GM19023 (cell line): Measurements from ENCODE around the gene STK38L.

ENCODE experiments used
- ATAC-seq: cut with Tn5 transposase; IDR thresholded peaks from one replicate; pipeline ENCODE4 v1.9.1; 2021; ENCODE audit warnings: mild to moderate bottlenecking, moderate library complexity; ENCODE audit not compliant: unreplicated experiment

STK38L gene

GRCh38 chr12:27273114-27273513 is 29.0 kb downstream of the STK38L start:
- no peak for ATAC-seq

GRCh38 chr12:27274706-27275105 is 30.6 kb downstream of the STK38L start:
- no peak for ATAC-seq

GRCh38 chr12:27276275-27276674 is 32.2 kb downstream of the STK38L start:
- ATAC-seq: no peak

DNA sequence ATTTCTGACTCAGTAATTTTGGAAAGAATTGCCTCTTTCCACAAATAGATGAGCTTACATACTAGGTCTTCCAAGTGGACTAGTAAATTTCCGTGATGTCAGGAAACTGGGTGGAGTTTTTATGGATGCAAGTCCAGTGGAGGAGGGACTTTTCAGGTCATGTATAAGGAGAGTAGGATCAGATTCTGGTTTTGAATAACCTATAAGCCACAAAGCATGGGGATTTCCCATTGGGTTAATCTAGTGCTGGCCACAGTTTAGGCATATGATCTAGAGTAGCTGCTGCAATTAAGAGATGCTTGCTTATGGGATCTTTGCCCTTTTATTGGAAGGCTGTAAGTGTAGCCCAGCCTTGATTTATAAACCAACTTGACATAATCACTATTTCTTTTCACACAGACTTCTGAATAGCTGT is 33.8 kb downstream of the STK38L start:
- peak; percentile 93 for ATAC-seq

- no peak for ATAC-seq
These were observed 35.7 kb downstream of the STK38L start for GRCh38 chr12:27279826-27280225.

- no peak for ATAC-seq
These were observed 36.3 kb downstream of the STK38L start for GRCh38 chr12:27280412-27280811.

- no peak for ATAC-seq
These were observed 38.7 kb downstream of the STK38L start for GRCh38 chr12:27282754-27283153.

GRCh38 chr12:27284021-27284420 is 39.9 kb downstream of the STK38L start:
- no peak for ATAC-seq

DNA sequence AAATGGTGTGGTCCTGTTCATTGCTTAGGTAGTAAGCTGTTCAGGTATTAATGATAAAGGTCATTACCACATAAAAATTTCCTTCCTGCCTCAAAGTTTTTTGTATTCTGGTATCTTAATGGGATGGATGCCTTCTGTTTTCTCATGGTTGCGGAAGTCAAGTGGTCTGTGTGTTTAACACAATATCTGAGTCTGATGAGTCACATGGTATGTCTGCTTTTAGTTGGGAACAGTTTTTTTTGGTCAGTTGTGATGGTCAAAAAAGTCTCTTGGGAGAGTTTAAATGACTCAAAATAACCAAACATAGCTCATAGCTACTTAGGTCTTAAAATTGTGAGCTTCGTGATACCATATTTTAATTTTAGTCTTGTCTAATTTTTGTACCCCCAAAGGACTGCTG is 40.7 kb downstream of the STK38L start:
- ATAC-seq: peak; percentile 58

GRCh38 chr12:27285403-27285802 is 41.3 kb downstream of the STK38L start:
- ATAC-seq: no peak

- ATAC-seq: no peak
These were observed 45.3 kb downstream of the STK38L start for GRCh38 chr12:27289414-27289813.

DNA sequence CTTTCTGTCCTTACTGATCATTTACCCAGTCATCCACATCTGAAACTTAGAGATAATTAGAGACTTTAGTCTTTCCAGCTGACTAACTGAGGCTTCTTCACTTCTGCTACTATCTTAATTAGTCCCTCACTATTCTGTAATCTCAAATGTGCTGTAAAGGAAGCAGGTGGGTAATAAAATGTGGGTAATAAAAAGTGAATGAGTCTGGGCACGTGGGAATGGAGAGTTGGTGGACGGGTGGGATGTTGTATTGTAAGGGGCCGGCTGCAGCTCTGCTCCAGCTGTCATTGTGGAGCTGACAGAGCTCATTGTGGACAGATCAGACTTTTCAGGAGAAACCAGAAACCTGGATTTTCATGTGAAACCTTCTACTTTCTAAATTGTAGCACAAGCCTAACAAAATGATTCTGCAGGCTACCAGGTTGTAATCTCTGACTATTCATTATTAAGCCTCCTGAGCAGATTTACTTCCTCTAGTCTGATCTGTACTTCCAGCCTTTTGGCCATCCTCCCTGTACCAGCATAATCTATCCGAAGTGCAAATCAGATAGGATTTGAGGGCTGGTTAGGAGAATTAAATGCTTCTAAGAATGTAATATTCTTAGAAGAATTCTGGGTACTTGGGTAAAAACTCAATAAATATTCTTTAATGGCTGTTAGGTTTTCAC is 46.5 kb downstream of the STK38L start:
- no peak for ATAC-seq

DNA sequence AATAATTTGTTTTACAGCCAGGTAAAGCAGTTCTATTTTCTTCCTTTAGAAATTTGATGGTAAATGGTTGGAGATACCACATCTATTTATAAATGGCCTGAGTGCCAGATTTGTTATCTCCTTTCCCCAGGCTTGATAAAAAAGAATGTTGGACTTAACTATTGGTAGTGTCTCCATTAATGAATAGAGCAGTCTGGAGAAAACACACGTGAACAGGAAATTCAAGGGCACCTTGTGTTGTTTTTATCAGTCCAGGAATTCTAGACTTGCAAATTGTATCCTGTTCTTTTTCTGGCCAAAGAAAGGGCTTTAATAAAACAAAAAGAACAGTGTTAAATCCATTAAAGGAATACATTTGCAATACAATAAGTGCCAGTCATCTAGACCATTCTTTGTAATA is 47.8 kb downstream of the STK38L start:
- no peak for ATAC-seq

GRCh38 chr12:27292718-27293117 is 48.6 kb downstream of the STK38L start:
- ATAC-seq: no peak

DNA sequence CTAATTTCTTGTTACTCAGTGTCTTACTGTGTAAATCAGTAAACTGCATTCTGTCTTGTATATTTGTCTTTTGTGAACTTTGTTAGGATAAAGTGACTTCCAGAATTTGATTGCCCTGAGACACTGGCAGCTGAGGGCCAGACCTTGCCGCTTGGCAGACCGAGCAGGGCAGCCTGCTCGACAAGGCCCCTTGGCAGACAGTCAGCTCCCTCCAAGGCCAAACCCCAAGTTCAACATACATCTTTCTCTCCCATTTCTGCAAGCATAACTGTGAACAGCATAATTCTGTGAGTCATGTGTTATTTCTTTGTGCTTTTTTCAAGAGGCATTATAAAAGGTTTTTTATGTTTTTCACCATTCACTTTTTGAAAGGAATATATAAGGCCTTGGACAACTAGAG is 49.4 kb downstream of the STK38L start:
- no peak for ATAC-seq

GRCh38 chr12:27296674-27297073 is 52.6 kb downstream of the STK38L start:
- no peak for ATAC-seq

- no peak for ATAC-seq
These were observed 53.5 kb downstream of the STK38L start for GRCh38 chr12:27297566-27297965.

DNA sequence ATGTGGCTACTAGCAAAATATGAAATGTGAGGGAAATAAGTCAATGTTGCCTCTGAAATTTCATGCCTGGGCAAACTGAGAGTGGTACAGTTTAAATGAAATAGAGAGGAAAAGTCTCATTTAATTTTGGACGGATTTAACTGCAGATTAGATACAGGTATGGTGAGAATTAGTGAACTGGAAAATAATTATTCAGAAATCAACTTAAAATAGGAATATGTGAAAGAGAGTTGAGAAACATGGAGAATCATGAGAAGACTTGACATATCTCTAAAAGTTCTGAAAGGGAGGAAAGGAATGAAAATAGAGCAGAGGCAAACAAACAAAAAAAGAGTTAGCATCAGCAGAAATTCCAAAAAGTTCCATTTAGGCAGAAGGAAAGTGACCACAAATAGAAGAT is 55.0 kb downstream of the STK38L start:
- no peak for ATAC-seq

- no peak for ATAC-seq
These were observed 56.1 kb downstream of the STK38L start for GRCh38 chr12:27300226-27300625.

- no peak for ATAC-seq
These were observed 59.3 kb downstream of the STK38L start for GRCh38 chr12:27303139-27304111.

DNA sequence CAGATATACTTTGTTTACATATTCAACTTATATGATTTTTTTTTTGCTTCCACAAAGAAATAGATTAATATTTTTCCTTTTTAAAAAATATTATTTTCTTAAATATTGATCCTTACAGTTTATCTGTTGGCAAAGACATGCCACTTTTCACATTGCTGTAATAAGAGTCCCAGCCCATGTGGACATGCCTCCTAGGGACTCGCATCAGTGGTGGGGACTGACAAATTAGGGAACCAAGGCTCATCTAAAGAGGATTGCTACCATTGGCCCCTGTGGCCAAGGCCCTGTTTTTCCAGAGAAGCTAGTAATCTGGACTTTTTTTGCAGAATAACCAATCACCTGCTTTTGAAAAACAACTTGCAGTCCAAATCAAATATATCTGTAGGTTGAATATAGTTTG is 60.8 kb downstream of the STK38L start:
- ATAC-seq: no peak
